MM.1S (cell line): ENCODE data around the gene SPEF2.

Experiments
- DNase-seq: peaks from one replicate; pipeline ENCODE4 v3.0.0-alpha.2; 2015
- H2AFZ ChIP-seq: fragments of 300-600 bp; sonication (generic); 2 replicates; pipeline ENCODE4 v1.6.0; 2016; ENCODE audit warnings: antibody characterized with exemption, low read length
- H3F3A ChIP-seq: fragments of 300-600 bp; sonication (generic); 2 replicates; pipeline ENCODE4 v1.6.1; 2016; ENCODE audit warnings: mild to moderate bottlenecking, antibody characterized with exemption, low read length, moderate library complexity, mixed read lengths; ENCODE audit not compliant: insufficient read depth
- H3K27ac ChIP-seq: fragments of 300-600 bp; sonication (generic); 2 replicates; pipeline ENCODE4 v1.5.1; 2016; ENCODE audit warnings: mild to moderate bottlenecking, low read length
- H3K27me3 ChIP-seq: fragments of 300-600 bp; sonication (generic); replicated peaks from 2 replicates; pipeline ENCODE4 v1.6.0; 2016; ENCODE audit warnings: low read length; ENCODE audit not compliant: insufficient read depth
- H3K36me3 ChIP-seq: fragments of 300-600 bp; sonication (generic); replicated peaks from 2 replicates; pipeline ENCODE4 v1.6.1; 2016; ENCODE audit warnings: mild to moderate bottlenecking, low read length, mixed read lengths; ENCODE audit not compliant: insufficient read depth
- H3K4me1 ChIP-seq: fragments of 300-600 bp; sonication (generic); 2 replicates; pipeline ENCODE4 v1.6.1; 2016; ENCODE audit warnings: low read length, mixed read lengths
- H3K4me2 ChIP-seq: fragments of 300-600 bp; sonication (generic); 2 replicates; pipeline ENCODE4 v1.6.0; 2016; ENCODE audit warnings: low read depth, low read length
- H3K4me3 ChIP-seq: fragments of 300-600 bp; sonication (generic); 2 replicates; pipeline ENCODE4 v1.5.1; 2016; ENCODE audit warnings: low read length, mixed read lengths
- H3K79me2 ChIP-seq: fragments of 300-600 bp; sonication (generic); 2 replicates; pipeline ENCODE4 v1.6.1; 2016; ENCODE audit warnings: mixed run types, low read length, mixed read lengths
- H3K9ac ChIP-seq: fragments of 300-600 bp; sonication (generic); 2 replicates; pipeline ENCODE4 v1.6.1; 2016; ENCODE audit warnings: low read length, mixed read lengths
- H3K9me2 ChIP-seq: fragments of 300-600 bp; sonication (generic); replicated peaks from 2 replicates; pipeline ENCODE4 v1.6.1; 2016; ENCODE audit warnings: mild to moderate bottlenecking, low read length, mixed read lengths; ENCODE audit not compliant: insufficient read depth
- H3K9me3 ChIP-seq: fragments of 300-600 bp; sonication (generic); replicated peaks from 2 replicates; pipeline ENCODE4 v1.6.1; 2016; ENCODE audit warnings: mild to moderate bottlenecking, low read length, mixed read lengths; ENCODE audit not compliant: insufficient read depth
- H4K20me1 ChIP-seq: fragments of 300-600 bp; sonication (generic); 2 replicates; pipeline ENCODE4 v1.6.1; 2016; ENCODE audit warnings: mild to moderate bottlenecking, low read length, moderate library complexity, mixed read lengths; ENCODE audit not compliant: insufficient read depth
- CTCF ChIP-seq: fragments of 300-600 bp; sonication (generic); IDR thresholded peaks from 2 replicates; pipeline ENCODE4 v1.5.1; 2016; ENCODE audit warnings: antibody characterized with exemption, low read length, mixed read lengths
- EZH2 ChIP-seq: fragments of 300-600 bp; sonication (generic); optimal IDR thresholded peaks from 2 replicates; pipeline ENCODE3; 2017; ENCODE audit warnings: low read depth, mild to moderate bottlenecking, antibody characterized with exemption, low read length, mixed read lengths
- EZH2phosphoT487 ChIP-seq: fragments of 300-600 bp; sonication (generic); IDR thresholded peaks from 2 replicates; pipeline ENCODE4 v1.6.1; 2018; ENCODE audit warnings: antibody characterized with exemption, low read length

Gene SPEF2

GRCh38 chr5:35833224-35833623, 215.6 kb downstream of the SPEF2 start:
- Histone ChIP-seq H3K9me3 (no peaks in the 10 kb centered on the region), H3K36me3 (no peaks in the 10 kb centered on the region)
- DNase-seq: no peak

GRCh38 chr5:35835796-35836742, 218.4 kb downstream of the SPEF2 start:
- Histone ChIP-seq H3K4me2 (no peak overlapping the region), H2AFZ (no peak overlapping the region), H4K20me1 (no peaks in the 10 kb centered on the region), H3K9me3 (no peaks in the 10 kb centered on the region), H3F3A (no peaks in the 10 kb centered on the region), H3K27me3 (no peaks in the 10 kb centered on the region), H3K27ac (no peak overlapping the region), H3K9ac (no peak overlapping the region), H3K36me3 (no peaks in the 10 kb centered on the region), H3K4me3 (no peak overlapping the region), H3K4me1 (no peaks in the 10 kb centered on the region), H3K79me2 (no peaks in the 10 kb centered on the region), H3K9me2 (no peaks in the 10 kb centered on the region)
- no peak for DNase-seq
- no peak for TF ChIP-seq EZH2
- TF ChIP-seq EZH2phosphoT487: no peak
- no peak for TF ChIP-seq CTCF

More at GRCh38 chr5:35833224-35833623, 215.6 kb downstream of the SPEF2 start:
- no peaks in the 10 kb centered on the region for H3K4me1 ChIP-seq
- H3F3A ChIP-seq: no peaks in the 10 kb centered on the region
- H3K9ac ChIP-seq: no peak overlapping the region
- no peaks in the 10 kb centered on the region for H3K27me3 ChIP-seq
- no peaks in the 10 kb centered on the region for H3K9me2 ChIP-seq
- H3K79me2 ChIP-seq: no peaks in the 10 kb centered on the region
- H3K4me2 ChIP-seq: no peak overlapping the region
- no peaks in the 10 kb centered on the region for H4K20me1 ChIP-seq
- H3K4me3 ChIP-seq: no peak overlapping the region
- H3K27ac ChIP-seq: no peak overlapping the region
- TF ChIP-seq EZH2 (no peak), CTCF (no peak), EZH2phosphoT487 (no peak)
- no peak overlapping the region for H2AFZ ChIP-seq

GRCh38 chr5:35838370-35839042, 220.8 kb downstream of the SPEF2 start:
- Histone ChIP-seq H3K27ac (no peak overlapping the region), H3K27me3 (no peaks in the 10 kb centered on the region), H3F3A (no peaks in the 10 kb centered on the region), H3K4me2 (no peak overlapping the region), H3K36me3 (no peaks in the 10 kb centered on the region), H3K4me1 (no peaks in the 10 kb centered on the region), H4K20me1 (no peaks in the 10 kb centered on the region), H3K4me3 (no peak overlapping the region), H3K9ac (no peak overlapping the region), H3K9me3 (no peaks in the 10 kb centered on the region), H3K79me2 (no peaks in the 10 kb centered on the region), H3K9me2 (no peaks in the 10 kb centered on the region), H2AFZ (no peak overlapping the region)
- DNase-seq: no peak
- TF ChIP-seq CTCF: no peak
- TF ChIP-seq EZH2: no peak
- TF ChIP-seq EZH2phosphoT487: no peak
